ENCODE data around the gene INO80C.

- TF ChIP-seq, protein P1, sequence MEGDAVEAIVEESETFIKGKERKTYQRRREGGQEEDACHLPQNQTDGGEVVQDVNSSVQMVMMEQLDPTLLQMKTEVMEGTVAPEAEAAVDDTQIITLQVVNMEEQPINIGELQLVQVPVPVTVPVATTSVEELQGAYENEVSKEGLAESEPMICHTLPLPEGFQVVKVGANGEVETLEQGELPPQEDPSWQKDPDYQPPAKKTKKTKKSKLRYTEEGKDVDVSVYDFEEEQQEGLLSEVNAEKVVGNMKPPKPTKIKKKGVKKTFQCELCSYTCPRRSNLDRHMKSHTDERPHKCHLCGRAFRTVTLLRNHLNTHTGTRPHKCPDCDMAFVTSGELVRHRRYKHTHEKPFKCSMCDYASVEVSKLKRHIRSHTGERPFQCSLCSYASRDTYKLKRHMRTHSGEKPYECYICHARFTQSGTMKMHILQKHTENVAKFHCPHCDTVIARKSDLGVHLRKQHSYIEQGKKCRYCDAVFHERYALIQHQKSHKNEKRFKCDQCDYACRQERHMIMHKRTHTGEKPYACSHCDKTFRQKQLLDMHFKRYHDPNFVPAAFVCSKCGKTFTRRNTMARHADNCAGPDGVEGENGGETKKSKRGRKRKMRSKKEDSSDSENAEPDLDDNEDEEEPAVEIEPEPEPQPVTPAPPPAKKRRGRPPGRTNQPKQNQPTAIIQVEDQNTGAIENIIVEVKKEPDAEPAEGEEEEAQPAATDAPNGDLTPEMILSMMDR (IDR thresholded peaks at IDR 0.05; ENCODE audit: low read depth, low read length), result no peak
- no peak for TF ChIP-seq EZH2phosphoT487 (IDR thresholded peaks at IDR 0.05; ENCODE audit: low read depth)
These were observed 10.3 kb upstream of the INO80C start for GRCh38 chr18:35508030-35508429.
